MM.1S (cell line): ENCODE data around the gene DSE.

Experiments
- EZH2 ChIP-seq: fragments of 300-600 bp; sonication (generic); optimal IDR thresholded peaks from 2 replicates; pipeline ENCODE3; 2017; ENCODE audit warnings: low read depth, mild to moderate bottlenecking, antibody characterized with exemption, low read length, mixed read lengths
- EZH2phosphoT487 ChIP-seq: fragments of 300-600 bp; sonication (generic); IDR thresholded peaks from 2 replicates; pipeline ENCODE4 v1.6.1; 2018; ENCODE audit warnings: antibody characterized with exemption, low read length
- TF ChIP-seq, protein P1 (sequence below): fragments of 300-600 bp; sonication (generic); IDR thresholded peaks from 2 replicates; pipeline ENCODE4 v1.5.1; 2016; ENCODE audit warnings: antibody characterized with exemption, low read length, mixed read lengths

DNA sequence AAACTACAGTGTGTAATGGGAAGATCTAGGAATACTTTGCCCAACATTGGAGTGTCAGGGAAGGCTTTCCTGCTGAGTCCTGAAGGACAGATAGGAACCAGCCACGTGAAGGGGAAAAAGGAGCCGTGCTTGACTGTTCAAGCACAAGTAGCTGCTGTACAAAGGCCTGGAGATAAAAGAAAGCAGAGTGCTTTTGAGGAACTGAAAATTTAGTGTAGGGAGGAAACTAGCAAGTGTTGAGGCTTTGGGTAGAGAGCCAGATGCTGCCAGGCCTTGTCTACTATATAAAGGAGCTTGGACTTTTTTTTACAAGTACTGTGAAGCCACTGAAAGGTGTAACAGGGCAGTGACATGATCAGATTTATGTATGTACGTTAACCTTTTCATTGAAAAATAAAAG lies 39.0 kb downstream of the DSE start:
- TF ChIP-seq, protein P1, sequence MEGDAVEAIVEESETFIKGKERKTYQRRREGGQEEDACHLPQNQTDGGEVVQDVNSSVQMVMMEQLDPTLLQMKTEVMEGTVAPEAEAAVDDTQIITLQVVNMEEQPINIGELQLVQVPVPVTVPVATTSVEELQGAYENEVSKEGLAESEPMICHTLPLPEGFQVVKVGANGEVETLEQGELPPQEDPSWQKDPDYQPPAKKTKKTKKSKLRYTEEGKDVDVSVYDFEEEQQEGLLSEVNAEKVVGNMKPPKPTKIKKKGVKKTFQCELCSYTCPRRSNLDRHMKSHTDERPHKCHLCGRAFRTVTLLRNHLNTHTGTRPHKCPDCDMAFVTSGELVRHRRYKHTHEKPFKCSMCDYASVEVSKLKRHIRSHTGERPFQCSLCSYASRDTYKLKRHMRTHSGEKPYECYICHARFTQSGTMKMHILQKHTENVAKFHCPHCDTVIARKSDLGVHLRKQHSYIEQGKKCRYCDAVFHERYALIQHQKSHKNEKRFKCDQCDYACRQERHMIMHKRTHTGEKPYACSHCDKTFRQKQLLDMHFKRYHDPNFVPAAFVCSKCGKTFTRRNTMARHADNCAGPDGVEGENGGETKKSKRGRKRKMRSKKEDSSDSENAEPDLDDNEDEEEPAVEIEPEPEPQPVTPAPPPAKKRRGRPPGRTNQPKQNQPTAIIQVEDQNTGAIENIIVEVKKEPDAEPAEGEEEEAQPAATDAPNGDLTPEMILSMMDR: no peak
- TF ChIP-seq EZH2phosphoT487: no peak
- no peak for TF ChIP-seq EZH2
